A549 treated with GW870086 at 1 μM for 4 hours (cell line): ENCODE results near the gene MAPK12. TPM values are rescaled to one million over a fixed set of nuclear protein-coding genes. Genes with fewer than 3 reads are reported as not detected.

Experiments used
- total RNA-seq: library from RNA; stranded (reverse); fragments of 200-300 nt; extraction: Qiagen RNA extraction; gene quantifications from 5 replicates; pipeline ENCODE4 v1.2.3, GENCODE V29; 2022; ENCODE audit warnings: low read depth

Gene MAPK12
- total RNA-seq, result 17.4 to 24.3 TPM (median 23.8 TPM) in 5 replicates

GRCh38 chr22:50261615-50262459 lies at the start of gene MAPK12:
MAPK12 (minus strand) TSS chr22:50261683; CDS start chr22:50261509, 174 bp downstream.

GRCh38 chr22:50306753-50307749 lies 45.6 kb upstream of the MAPK12 start, which contains the start of gene PLXNB2:
PLXNB2 (minus strand) TSS chr22:50307646; CDS start chr22:50290584, 17,062 bp downstream.

GRCh38 chr22:50269970-50270665 lies 8.6 kb upstream of the MAPK12 start, which contains the start of gene MAPK11:
MAPK11 (minus strand) TSS chr22:50270380; CDS start chr22:50270292, 88 bp downstream.

GRCh38 chr22:50250555-50251476 lies 10.7 kb downstream of the MAPK12 start, which contains the start of gene HDAC10:
HDAC10 (minus strand) TSS chr22:50251265; CDS start chr22:50251032, 233 bp downstream.

GRCh38 chr22:50244420-50245213 lies 16.9 kb downstream of the MAPK12 start, which contains the start of gene TUBGCP6:
TUBGCP6 (minus strand) TSS chr22:50245023; CDS start chr22:50244459, 564 bp downstream.

Other genes starting within 250 kb of the MAPK12 start
- gene IL17REL, start 248.9 kb downstream of the MAPK12 start, total RNA-seq, result 0.05 to 0.08 TPM in 2 of 5 replicates, not detected in the others
- not detected in 5 replicates for gene TTLL8, start 203.4 kb downstream of the MAPK12 start, total RNA-seq
- gene MLC1, start 176.3 kb downstream of the MAPK12 start, total RNA-seq, result not detected in 5 replicates
- gene MOV10L1, start 171.7 kb downstream of the MAPK12 start, total RNA-seq, result 0.07 TPM in 1 of 5 replicates, not detected in the others
- gene PANX2, start 91.0 kb downstream of the MAPK12 start, total RNA-seq, result 4.8 to 6.5 TPM (median 6.0 TPM) in 5 replicates
- gene TRABD, start 75.8 kb downstream of the MAPK12 start, total RNA-seq, result 25.7 to 38.6 TPM (median 35.2 TPM) in 5 replicates
- gene SELENOO, start 60.7 kb downstream of the MAPK12 start, total RNA-seq, result 14.9 to 19.5 TPM (median 17.9 TPM) in 5 replicates
- 6.9 to 10.3 TPM (median 10.3 TPM) in 5 replicates for gene TUBGCP6, start 16.7 kb downstream of the MAPK12 start, total RNA-seq
- 8.0 to 14.0 TPM (median 11.7 TPM) in 5 replicates for gene HDAC10, start 10.4 kb downstream of the MAPK12 start, total RNA-seq
- gene MAPK11, start 8.7 kb upstream of the MAPK12 start, total RNA-seq, result 5.2 to 7.6 TPM (median 6.5 TPM) in 5 replicates
- gene PLXNB2, start 46.0 kb upstream of the MAPK12 start, total RNA-seq, result 87.3 to 113 TPM (median 112 TPM) in 5 replicates
- gene DENND6B, start 65.3 kb upstream of the MAPK12 start, total RNA-seq, result 2.1 to 3.8 TPM (median 3.2 TPM) in 5 replicates
- gene PPP6R2, start 81.6 kb upstream of the MAPK12 start, total RNA-seq, result 10.3 to 13.6 TPM (median 13.2 TPM) in 5 replicates
- gene SBF1, start 213.4 kb upstream of the MAPK12 start, total RNA-seq, result 17.3 to 26.0 TPM (median 23.4 TPM) in 5 replicates
- gene ADM2, start 219.9 kb upstream of the MAPK12 start, total RNA-seq, result 0.57 to 0.71 TPM (median 0.64 TPM) in 5 replicates
- 0.09 TPM in 1 of 5 replicates, not detected in the others for gene MIOX, start 225.2 kb upstream of the MAPK12 start, total RNA-seq
- 34.6 to 48.2 TPM (median 46.9 TPM) in 5 replicates for gene LMF2, start 246.0 kb upstream of the MAPK12 start, total RNA-seq
- 32.6 to 42.7 TPM (median 36.6 TPM) in 5 replicates for gene NCAPH2, start 246.5 kb upstream of the MAPK12 start, total RNA-seq